Left renal cortex interstitium (tissue), 4 donors: Measurements from ENCODE around the gene VARS2. TPM values are rescaled to one million over a fixed set of nuclear protein-coding genes. Genes with fewer than 3 reads are reported as not detected.
A peak's percentile ranks its signal among the peaks of the same experiment; 100 is the strongest.
"Not testable (repeated sequence)": the region's sequence is repeated elsewhere in the genome, so short reads cannot be mapped to it uniquely, and the experiment has no call there.

Experiments used
- DNase-seq, 4 donors: peaks; one replicate each; pipeline ENCODE4 v3.0.0-alpha.2; 2013; ENCODE audit warnings: low read depth in 4 of 4, low spot score in 2 of 4, missing footprints in 1 of 4
- polyA plus RNA-seq, 4 donors: library from polyadenylated mRNA; unstranded; fragments of 120-200 nt; gene quantifications; one replicate each; pipeline ENCODE4 v1.2.1, GENCODE V29; 2013; ENCODE audit not compliant: insufficient read length in 4 of 4

The VARS2 gene
- polyA plus RNA-seq, 4 donors, result 28.6 to 54.8 (median 40.8) TPM

GRCh38 chr6:30895343-30895742 lies 18.7 kb upstream of the VARS2 start:
- no peak for DNase-seq

- DNase-seq, result no peak
Measured at GRCh38 chr6:30896541-30896940, 17.5 kb upstream of the VARS2 start.

GRCh38 chr6:30897882-30898281 lies 16.2 kb upstream of the VARS2 start:
- no peak for DNase-seq

GRCh38 chr6:30898750-30899360 lies 15.2 kb upstream of the VARS2 start:
- DNase-seq, result no peak

GRCh38 chr6:30900863-30901417 lies 13.1 kb upstream of the VARS2 start:
- DNase-seq, result no peak

GRCh38 chr6:30901436-30901835 lies 12.6 kb upstream of the VARS2 start:
- DNase-seq, result no peak

GRCh38 chr6:30902196-30902595 lies 11.8 kb upstream of the VARS2 start:
- not testable (repeated sequence) for DNase-seq

- no peak for DNase-seq
Measured at GRCh38 chr6:30902709-30903108, 11.3 kb upstream of the VARS2 start.

- DNase-seq, result no peak
Measured at GRCh38 chr6:30903236-30903635, 10.8 kb upstream of the VARS2 start.

- DNase-seq, result not testable (repeated sequence)
Measured at GRCh38 chr6:30907290-30907757, 6.7 kb upstream of the VARS2 start.

GRCh38 chr6:30907758-30908591 lies 6.1 kb upstream of the VARS2 start, which contains the start of gene GTF2H4:
Gene GTF2H4, plus strand, starts transcription at chr6:30908207.
- DNase-seq, result peak; percentile 88 to 99 (median 93)

GRCh38 chr6:30908700-30909099 lies 5.3 kb upstream of the VARS2 start:
- DNase-seq, result no peak

- DNase-seq, result not testable (repeated sequence)
Measured at GRCh38 chr6:30910473-30910872, 3.6 kb upstream of the VARS2 start.

GRCh38 chr6:30912746-30913520 lies 1.1 kb upstream of the VARS2 start:
- DNase-seq, result no peak

GRCh38 chr6:30913721-30914075 lies 340 bp upstream of the VARS2 start:
- DNase-seq, result no peak

GRCh38 chr6:30914854-30915590 lies 984 bp downstream of the VARS2 start:
- DNase-seq, result no peak

- DNase-seq, result peak; percentile 39 to 72 (median 54)
Measured at GRCh38 chr6:30915591-30915946, 1.5 kb downstream of the VARS2 start.

- DNase-seq, result no peak
Measured at GRCh38 chr6:30917041-30917440, 3.0 kb downstream of the VARS2 start.

GRCh38 chr6:30917487-30917886 lies 3.4 kb downstream of the VARS2 start:
- DNase-seq, result no peak

- no peak for DNase-seq
Measured at GRCh38 chr6:30918670-30919069, 4.6 kb downstream of the VARS2 start.
